GM12878 (cell line): ENCODE data around the gene ARHGAP15. TPM values are rescaled to one million over a fixed set of nuclear protein-coding genes. Genes with fewer than 3 reads are reported as not detected.

Experiments
- ATAC-seq: fragments of 200-7000 bp; cut with Tn5 transposase; 3 replicates; pipeline ENCODE4 v1.9.1; 2020; ENCODE audit warnings: mild to moderate bottlenecking, moderate library complexity
- BruUV-seq: library from RNA; stranded (reverse); fragments of 400-500 nt; replicated peaks from 2 replicates; lab custom pipeline; 2021; lab: Mats Ljungman, UMichigan
- CTCF ChIA-PET: fragments of 300-600 bp; sonication (Branson Sonifier 250); formaldehyde crosslinking; extraction: SDS; loops from one replicate; lab custom pipeline; 2021; ENCODE audit warnings: inconsistent platforms; lab: Yijun Ruan, JAX
- POLR2A ChIA-PET: fragments of 350-600 bp; formaldehyde crosslinking; extraction: SDS; loops from one replicate; lab custom pipeline; 2021; ENCODE audit warnings: inconsistent platforms; lab: Charles Lee
- RAD21 ChIA-PET: fragments of 300-600 bp; sonication (Branson Sonifier 250); formaldehyde crosslinking; loops from one replicate; lab custom pipeline; 2023; ENCODE audit warnings: antibody characterized with exemption; ENCODE audit not compliant: unreplicated experiment; lab: Charles Lee
- SMC1A ChIA-PET: fragments of 300-600 bp; sonication (Branson Sonifier 250); formaldehyde crosslinking; loops from one replicate; lab custom pipeline; 2023; ENCODE audit not compliant: unreplicated experiment, uncharacterized antibody; lab: Charles Lee
- DNase-seq: peaks from one replicate; pipeline ENCODE4 v3.0.0-alpha.2; 2011; ENCODE audit warnings: low read depth, low spot score
- FAIRE-seq: peaks from 3 replicates; lab custom pipeline; 2011; peaks lifted over from hg19 to GRCh38; lab: Jason Lieb, UNC
- H2AFZ ChIP-seq: 2 replicates; pipeline ENCODE4 v1.6.0; 2011; ENCODE audit warnings: low read depth, low read length, control low read depth; ENCODE audit not compliant: control insufficient read depth
- H3K27ac ChIP-seq: 2 replicates; pipeline ENCODE4 v1.5.1; 2011; ENCODE audit warnings: control low read depth; ENCODE audit not compliant: control insufficient read depth, insufficient read depth
- H3K27me3 ChIP-seq, 2 experiments: replicated peaks in 1 of 2; 2 replicates each; pipeline versions ENCODE4 v1.6.0 to v1.6.1; 2011; ENCODE audit warnings: low read length in 1 of 2; ENCODE audit not compliant: control insufficient read depth in 2 of 2, insufficient read depth in 2 of 2
- H3K36me3 ChIP-seq, 2 experiments: 2 replicates each; pipeline ENCODE4 v1.5.1; 2011; ENCODE audit warnings: low read length in 1 of 2; ENCODE audit not compliant: control insufficient read depth in 2 of 2, insufficient read depth in 2 of 2
- H3K4me1 ChIP-seq: 2 replicates; pipeline ENCODE4 v1.6.1; 2011; ENCODE audit warnings: mild to moderate bottlenecking, low read length, moderate library complexity, mixed read lengths; ENCODE audit not compliant: control insufficient read depth, insufficient read depth
- H3K4me2 ChIP-seq: 2 replicates; pipeline ENCODE4 v1.6.0; 2011; ENCODE audit warnings: control low read depth; ENCODE audit not compliant: control insufficient read depth, insufficient read depth
- H3K4me3 ChIP-seq: fragments of 200-600 bp; sonication (generic); 2 replicates; pipeline ENCODE4 v1.5.1; 2016
- H3K79me2 ChIP-seq: 2 replicates; pipeline ENCODE4 v1.6.0; 2011; ENCODE audit warnings: low read length; ENCODE audit not compliant: control insufficient read depth, insufficient read depth
- H3K9ac ChIP-seq: 2 replicates; pipeline ENCODE4 v1.8.0; 2011; ENCODE audit warnings: low read length, control low read depth, mixed read lengths; ENCODE audit not compliant: control insufficient read depth, insufficient read depth
- H3K9me3 ChIP-seq: replicated peaks from 3 replicates; pipeline ENCODE4 v1.5.1; 2011; ENCODE audit warnings: mild to moderate bottlenecking, low read length; ENCODE audit not compliant: control insufficient read depth, insufficient read depth
- H4K20me1 ChIP-seq: 2 replicates; pipeline ENCODE4 v1.6.0; 2011; ENCODE audit not compliant: control insufficient read depth, insufficient read depth
- BCL3 ChIP-seq: IDR thresholded peaks from 2 replicates; pipeline ENCODE4 v1.6.1; 2011; ENCODE audit warnings: borderline replicate concordance, low read depth, mild to moderate bottlenecking, moderate library complexity, low read length; ENCODE audit not compliant: insufficient read depth, poor library complexity, severe bottlenecking
- BMI1 ChIP-seq: fragments of 450-650 bp; IDR thresholded peaks from 2 replicates; pipeline ENCODE4 v1.6.1; 2016; ENCODE audit warnings: mild to moderate bottlenecking, moderate library complexity, borderline replicate concordance
- DPF2 ChIP-seq: fragments of 450-650 bp; IDR thresholded peaks from 2 replicates; pipeline ENCODE4 v1.6.1; 2017; ENCODE audit warnings: mild to moderate bottlenecking
- MYB ChIP-seq: fragments of 150-350 bp; IDR thresholded peaks from 2 replicates; pipeline ENCODE4 v1.6.1; 2014; ENCODE audit warnings: mild to moderate bottlenecking, low read depth, low read length, borderline replicate concordance
- PAX5 ChIP-seq: IDR thresholded peaks from 2 replicates; pipeline ENCODE4 v1.6.1; 2011; ENCODE audit warnings: low read depth, low read length, borderline replicate concordance
- POLR2AphosphoS2 ChIP-seq: IDR thresholded peaks from 2 replicates; pipeline ENCODE4 v1.6.1; 2011; ENCODE audit warnings: low read depth, mild to moderate bottlenecking, low read length, improper control_type of control experiment, moderate library complexity
- REST ChIP-seq: IDR thresholded peaks from 2 replicates; pipeline ENCODE4 v1.6.1; 2012; ENCODE audit warnings: mild to moderate bottlenecking, low read depth, low read length
- SRF ChIP-seq, 2 experiments: IDR thresholded peaks; 2 replicates each; pipeline ENCODE4 v1.6.1; 2011; ENCODE audit warnings: low read depth in 2 of 2, low read length in 2 of 2, mild to moderate bottlenecking in 1 of 2, moderate library complexity in 1 of 2
- STAT1 ChIP-seq: fragments of 450-650 bp; conservative IDR thresholded peaks from 2 replicates; pipeline ENCODE4 v1.6.1; 2014; ENCODE audit warnings: antibody characterized with exemption, mild to moderate bottlenecking
- TCF3 ChIP-seq: IDR thresholded peaks from 2 replicates; pipeline ENCODE4 v1.6.1; 2012; ENCODE audit warnings: low read depth, mild to moderate bottlenecking, low read length, borderline replicate concordance; ENCODE audit not compliant: insufficient read depth
- ZNF687 ChIP-seq: fragments of 450-650 bp; IDR thresholded peaks from 2 replicates; pipeline ENCODE4 v1.6.1; 2017; ENCODE audit warnings: mild to moderate bottlenecking, moderate library complexity
- in situ Hi-C: fragments of 300-500 bp; cut with MboI; formaldehyde crosslinking; loops from 9 replicates; pipeline ENCODE4 v1.14.3; 2018; ENCODE audit warnings: mixed read lengths
- intact Hi-C: fragments of 100-400 bp; cut with micrococcal nuclease; formaldehyde crosslinking; loops from one replicate; pipeline ENCODE4 v1.14.2; 2022; ENCODE audit not compliant: unreplicated experiment
- polyA plus RNA-seq, 11 experiments: library from polyadenylated mRNA; depleted of rRNA in 4 of 11; unstranded in 6 of 11; stranded (reverse) in 5 of 11; fragments of >200 nt; fragmentation: Nextera tagmentation in 4 of 11; fragmentation: Illumina TruSeq in 1 of 11; extraction: Ambion mirVana in 4 of 11; extraction: Trizol in 1 of 11; gene quantifications; 1 replicate in 1 of 11; 2 replicates in 10 of 11; pipeline versions ENCODE4 v1.2.1 to v1.2.3, GENCODE V29; 2011 to 2016; ENCODE audit warnings: inconsistent platforms in 2 of 11, missing spikeins in 2 of 11, low read depth in 1 of 11
- total RNA-seq, 4 experiments: library from RNA; depleted of rRNA in 3 of 4; stranded (reverse); fragments of >200 nt in 3 of 4; fragmentation: Illumina TruSeq in 1 of 4; extraction: Trizol in 1 of 4; gene quantifications; 2 replicates each; pipeline versions ENCODE4 v1.2.1 to v1.2.3, GENCODE V29; 2013 to 2021

ARHGAP15 gene
- total and polyA plus RNA-seq, 10 of the 15 experiments (the other 5 are each of a cell fraction or from before 2014, with no cell fraction given), result 38.0 to 92.6 (median 66.7) TPM

GRCh38 chr2:143300536-143300935 is 171.3 kb downstream of the ARHGAP15 start:
- Histone ChIP-seq H3K79me2 (no peaks in the 10 kb centered on the region), H3K27me3 (no peaks in the 10 kb centered on the region), H3K27ac (no peak overlapping the region), H3K4me3 (no peak overlapping the region), H3K9me3 (no peaks in the 10 kb centered on the region), H3K36me3 (no peaks in the 10 kb centered on the region; a peak in 1 of 4 replicates), H2AFZ (no peak overlapping the region), H3K4me2 (no peak overlapping the region), H4K20me1 (no peaks in the 10 kb centered on the region), H3K9ac (no peak overlapping the region), H3K4me1 (no peaks in the 10 kb centered on the region)
- ChIA-PET RAD21 (no interaction called here), CTCF (interaction anchor here (1.1 kb wide), 1 partner anchor 41 kb away, joined by 5 read pairs; no protein-coding TSS in a partner anchor), POLR2A (no interaction called here), SMC1A (no interaction called here)
- ATAC-seq (no peak), FAIRE-seq (no peak), DNase-seq (no peak)
- no TSS peak for BruUV-seq
- intact Hi-C loops, result no loop called here
- TF ChIP-seq ZNF687 (no peak), BCL3 (no peak), TCF3 (no peak), BMI1 (no peak), POLR2AphosphoS2 (no peak), PAX5 (no peak), MYB (no peak), STAT1 (no peak), DPF2 (no peak), REST (no peak), SRF (IDR thresholded peaks at IDR 0.05; ENCODE audit: low read depth in 2 of 2, low read length in 2 of 2) (no peak)
- in situ Hi-C loops, result no loop called here
